NCI-H187 (cell line): Measurements from ENCODE around the gene EPPIN.

Experiments
- DNase-seq, 2 experiments: peaks; one replicate each; lab custom pipeline; 2025; lab: John Stamatoyannopoulos, UW

The EPPIN gene

GRCh38 chr20:45538209-45538799 lies 8.9 kb downstream of the EPPIN start:
- DNase-seq = no peak

DNA sequence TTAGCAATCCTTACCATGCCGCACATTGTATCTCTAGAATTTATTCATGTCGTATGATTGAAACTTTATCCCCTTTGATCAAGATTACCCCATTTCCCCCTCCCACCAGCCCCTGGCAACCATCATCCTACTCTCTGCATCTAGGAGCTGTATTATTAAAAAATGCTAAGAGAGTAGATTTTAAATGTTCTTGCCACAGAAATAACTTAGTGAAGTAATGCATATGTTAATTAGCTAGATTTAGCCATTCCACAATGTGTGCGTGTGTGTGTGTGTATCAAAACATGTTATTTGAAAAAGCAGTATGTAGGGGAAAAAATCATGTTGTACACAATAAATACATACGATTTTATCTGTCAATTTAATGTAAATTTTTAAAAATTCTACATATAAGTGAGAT lies 19.9 kb downstream of the EPPIN start:
- no peak for DNase-seq

DNA sequence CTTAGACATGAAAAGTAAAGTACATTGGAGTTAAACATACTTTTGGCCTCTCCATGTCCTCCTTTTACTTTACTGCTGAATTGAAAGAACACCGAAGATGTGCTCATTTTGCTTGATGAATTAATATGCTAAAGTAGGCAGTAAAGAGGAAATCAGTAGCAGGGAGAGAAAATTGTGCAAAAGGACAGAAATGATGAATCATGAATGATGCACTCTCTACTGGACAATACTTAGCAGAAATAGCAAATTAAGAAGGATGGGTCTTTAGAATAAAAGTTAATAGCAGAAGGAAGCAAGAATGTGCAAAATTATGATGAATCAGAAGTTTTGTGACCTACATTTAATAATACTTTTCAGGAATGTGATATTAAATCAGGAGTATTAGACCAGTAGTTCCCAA lies 23.4 kb downstream of the EPPIN start:
- DNase-seq = no peak

GRCh38 chr20:45518282-45518681 lies 28.9 kb downstream of the EPPIN start:
- no peak for DNase-seq

DNA sequence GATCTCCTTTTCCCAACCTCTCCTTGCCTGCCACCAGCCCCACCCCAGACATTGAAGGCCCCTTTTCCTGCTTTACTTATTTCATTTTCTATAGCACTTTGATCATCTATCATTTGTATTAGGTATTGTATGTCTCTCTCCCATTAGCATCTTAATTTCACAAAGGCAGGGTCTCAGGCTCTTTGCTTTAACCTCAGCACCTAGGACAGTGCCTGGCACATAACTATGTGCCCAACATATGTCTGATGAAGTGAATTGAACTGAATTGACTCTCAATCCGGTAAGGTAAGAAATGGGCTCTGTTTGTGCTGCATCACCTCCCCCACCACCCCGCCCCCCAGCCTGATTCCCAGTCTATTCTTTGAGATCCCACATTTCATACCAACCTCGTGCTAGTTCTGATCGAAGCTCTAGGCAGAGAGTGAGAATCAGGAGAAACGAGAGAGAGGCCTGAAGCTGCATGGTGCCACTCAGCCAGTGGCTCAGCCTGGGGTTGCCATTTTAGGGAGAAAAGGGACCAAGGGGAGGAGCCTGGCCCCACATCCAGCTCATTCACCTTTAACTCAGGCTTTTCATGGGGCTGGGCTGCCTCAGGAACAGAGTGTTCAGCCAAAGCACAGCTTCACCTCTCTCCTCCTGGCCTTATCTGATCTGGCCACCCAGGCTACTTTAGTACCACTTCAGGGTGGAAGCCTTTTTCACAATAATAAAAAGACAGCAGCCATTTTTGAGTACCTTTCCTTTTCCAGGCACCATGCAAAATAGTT lies 31.9 kb downstream of the EPPIN start, which contains the start of gene SPINT3:
TSS of gene SPINT3 (minus strand) at position 476 of the 767 bp plus-strand sequence. CDS start at position 462, 14 bp downstream.
- no peak for DNase-seq

- DNase-seq = no peak
These were observed 36.8 kb downstream of the EPPIN start for GRCh38 chr20:45510242-45510862.

- no peak for DNase-seq
These were observed 38.1 kb downstream of the EPPIN start for GRCh38 chr20:45509091-45509490.

DNA sequence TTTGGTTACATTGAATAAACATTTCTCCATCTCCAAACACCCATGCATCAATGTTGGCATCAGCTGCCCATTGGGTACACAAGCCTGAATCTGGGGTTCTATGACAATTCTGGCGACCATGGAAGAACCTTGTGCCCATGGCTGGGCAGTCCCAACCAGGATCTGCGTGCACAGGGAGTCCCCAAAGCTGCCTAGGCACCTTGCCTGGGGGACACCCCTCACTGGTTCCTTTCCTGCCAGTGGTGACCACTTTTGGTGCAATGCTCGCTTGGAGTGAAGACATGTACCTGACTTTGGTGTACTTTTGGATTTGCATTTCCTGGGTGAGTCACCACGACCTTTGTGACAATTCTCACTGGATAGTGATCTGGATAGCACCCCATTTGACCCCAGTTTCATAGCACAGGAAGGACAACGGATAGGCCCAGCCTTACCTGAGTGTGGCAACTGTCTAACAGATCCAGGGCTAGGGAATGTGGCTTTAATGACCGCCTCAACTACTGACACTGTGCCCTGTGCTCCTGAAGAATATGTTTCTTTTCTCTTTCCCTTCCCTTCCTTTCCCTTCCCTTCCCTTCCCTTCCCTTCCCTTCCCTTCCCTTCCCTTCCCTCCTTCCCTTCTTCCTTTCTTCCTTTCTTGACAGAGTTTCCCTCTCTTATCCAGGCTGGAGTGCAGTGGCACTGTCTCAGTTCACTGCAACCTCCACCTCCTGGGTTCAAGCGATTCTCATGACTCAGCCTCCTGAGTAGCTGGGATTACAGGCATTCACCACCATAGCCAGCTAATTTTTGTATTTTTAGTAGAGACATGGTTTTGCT lies 38.9 kb downstream of the EPPIN start:
- DNase-seq = no peak

DNA sequence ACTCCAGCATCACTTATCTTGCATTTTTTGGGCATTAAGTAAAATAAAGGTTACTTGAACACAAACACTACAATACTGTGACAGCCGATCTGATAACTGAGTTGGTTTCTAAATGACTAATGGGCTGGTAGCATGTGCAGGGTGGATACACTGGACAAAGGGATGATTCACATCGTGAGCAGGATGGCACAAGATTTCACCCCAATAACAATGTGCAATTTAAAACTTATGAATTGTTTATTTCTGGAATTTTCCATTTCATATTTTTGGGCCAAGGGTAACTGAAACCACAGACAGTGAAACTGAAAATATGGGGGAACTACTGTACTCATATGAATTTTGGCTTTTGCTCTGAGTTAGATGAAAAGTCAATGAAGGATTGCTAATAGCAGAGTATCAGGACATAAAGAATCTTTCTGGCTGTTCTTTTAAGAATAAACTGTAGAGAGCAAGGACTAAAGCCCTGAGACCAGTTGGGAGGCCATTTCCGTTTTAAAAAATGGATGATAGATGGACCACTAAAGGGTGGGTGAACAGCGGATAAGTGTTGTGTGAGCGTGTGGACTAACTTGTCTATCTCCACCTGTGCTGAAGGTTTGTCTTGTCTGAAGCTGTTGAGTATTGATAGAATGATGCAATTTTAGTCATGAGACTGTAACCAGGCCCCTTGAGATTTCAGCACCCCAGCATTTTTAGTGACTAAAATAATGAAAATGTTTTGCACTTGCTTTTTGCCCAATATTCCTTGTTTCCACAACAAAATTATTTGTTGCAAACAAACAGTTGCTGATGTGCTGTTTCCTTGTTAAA lies 40.0 kb downstream of the EPPIN start:
- no peak for DNase-seq

DNA sequence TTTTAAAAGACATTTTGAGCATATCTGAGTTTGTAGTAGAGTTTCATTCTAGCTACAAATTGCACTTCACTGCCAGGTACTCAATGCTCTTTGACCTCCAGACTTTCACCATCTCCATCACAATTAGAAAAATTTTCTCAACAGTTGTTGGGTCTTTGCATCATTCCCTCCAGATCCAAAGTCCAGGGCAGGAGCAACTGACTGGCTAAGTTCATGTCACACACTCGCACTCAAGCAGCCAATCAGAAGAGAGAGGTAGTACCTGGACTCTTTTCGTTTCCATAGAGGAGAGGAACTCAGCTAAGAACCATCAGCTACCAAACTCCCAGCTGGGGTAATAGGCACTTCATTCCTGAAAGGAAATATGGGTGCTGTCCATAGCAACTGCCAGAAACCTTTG lies 40.8 kb downstream of the EPPIN start:
- no peak for DNase-seq

- no peak for DNase-seq
These were observed 43.8 kb downstream of the EPPIN start for GRCh38 chr20:45503403-45503802.

DNA sequence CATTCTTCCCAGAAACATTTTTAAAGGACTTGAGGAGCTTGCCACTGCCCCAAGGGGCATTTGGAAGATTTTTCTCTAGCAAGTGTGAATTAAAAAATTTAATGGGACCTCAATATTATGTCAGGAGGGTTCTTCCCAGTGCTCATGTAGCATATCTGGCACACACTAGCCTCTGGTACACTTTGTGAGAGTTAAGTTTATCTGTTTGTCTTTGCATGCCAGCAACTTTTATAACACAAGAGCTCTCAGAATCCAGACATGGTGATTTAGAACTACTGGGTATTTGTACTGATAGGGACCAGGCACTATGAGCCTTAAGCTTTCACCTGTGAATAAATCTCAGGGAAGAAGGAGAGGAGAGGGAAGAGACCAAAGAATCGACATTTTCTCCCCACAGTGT lies 44.6 kb downstream of the EPPIN start:
- no peak for DNase-seq

GRCh38 chr20:45501600-45501999 lies 45.6 kb downstream of the EPPIN start:
- DNase-seq = no peak

DNA sequence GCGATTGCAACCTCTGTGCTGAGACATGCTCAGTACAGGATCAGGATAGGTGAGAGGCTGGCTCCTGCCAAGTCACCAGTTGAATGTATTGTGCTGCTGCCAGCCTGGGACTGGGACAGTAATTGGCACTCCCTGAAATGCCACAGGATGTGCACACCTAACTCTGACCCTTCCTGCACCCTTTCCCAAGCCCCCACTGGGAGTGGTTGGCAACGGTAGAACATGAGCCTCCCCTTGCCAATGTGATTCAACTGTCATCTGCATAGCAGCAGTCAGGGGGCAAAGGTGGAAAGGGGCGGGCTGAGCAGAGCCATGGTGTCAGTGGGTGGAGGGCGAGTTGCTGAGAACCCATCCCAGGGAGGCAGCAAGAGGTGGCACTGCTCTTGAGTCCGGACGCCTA lies 47.2 kb downstream of the EPPIN start:
- no peak for DNase-seq

- no peak for DNase-seq
These were observed 49.2 kb downstream of the EPPIN start for GRCh38 chr20:45497971-45498494.

DNA sequence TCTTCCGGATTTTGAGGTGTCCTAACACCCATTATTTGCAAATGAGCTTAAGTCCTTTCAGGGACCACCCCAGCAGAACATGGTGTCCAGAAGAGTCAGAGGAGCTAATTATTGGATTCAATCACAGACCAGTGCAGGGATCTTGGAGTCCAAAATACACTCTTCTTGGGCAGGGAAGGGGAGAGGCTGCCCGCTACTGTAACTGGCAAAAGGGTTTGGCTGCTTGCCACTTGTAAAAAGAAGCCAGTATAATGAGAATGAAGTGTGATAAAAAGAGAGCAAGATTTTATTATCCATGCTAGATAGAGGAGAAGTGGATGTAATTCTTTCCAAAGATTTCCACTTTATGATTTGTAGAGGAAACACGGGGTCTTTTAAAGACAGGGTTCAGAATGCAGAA lies 51.0 kb downstream of the EPPIN start:
- no peak for DNase-seq

DNA sequence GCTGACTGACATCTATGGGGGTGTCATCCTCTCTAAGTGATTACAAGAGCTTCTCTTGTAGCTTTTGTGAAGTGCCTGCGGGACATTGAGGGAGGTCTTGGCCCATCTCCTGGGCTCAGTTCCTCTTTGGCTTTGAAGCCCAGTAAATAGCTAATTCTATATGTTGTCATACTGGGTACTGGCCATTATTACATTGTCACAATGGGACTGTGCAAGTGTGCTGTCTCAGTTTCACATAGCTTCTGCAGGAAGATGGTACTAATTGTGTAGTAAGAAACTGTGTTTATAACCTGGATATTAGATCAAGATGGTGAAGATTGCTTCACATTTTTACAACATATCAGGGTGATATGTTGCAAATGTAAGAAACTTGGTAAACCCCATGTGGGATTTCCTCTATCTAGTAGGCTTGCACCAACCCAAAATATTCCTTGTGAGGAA lies 51.7 kb downstream of the EPPIN start:
- no peak for DNase-seq
